Measurements from ENCODE around the gene HOXB9. TPM values are rescaled to one million over a fixed set of nuclear protein-coding genes. Genes with fewer than 3 reads are reported as not detected.

The HOXB9 gene
- total and polyA plus RNA-seq, 2 experiments from 2014 or later: not detected

GRCh38 chr17:48625495-48626244 is 488 bp downstream of the HOXB9 start:
- Mint-ChIP-seq H3K27me3 (ENCODE audit: insufficient read depth, low read depth, poor library complexity) (peaks cover 97% of the 10 kb centered on the region), H3K4me3 (peak overlapping the region; percentile 59), H3K4me1 (peaks cover 10% of the 10 kb centered on the region), H3K36me3 (ENCODE audit: low read depth) (peaks cover 3% of the 10 kb centered on the region; the same call in 2 of the 3 replicates), H3K27ac (no peak overlapping the region), H3K9me3 (peaks cover 4% of the 10 kb centered on the region; the same call in 2 of the 3 replicates)
- H3K27ac ChIP-seq (ENCODE audit: low read depth): no peak overlapping the region
- no peak overlapping the region; the same call in 1 of the 2 replicates for H2AFZ ChIP-seq
- DNase-seq (ENCODE audit: low spot score) (peak; percentile 66), ATAC-seq (peak; percentile 71)
- peak overlapping the region; percentile 80 for H3K4me2 ChIP-seq
- peak; percentile 96 for TF ChIP-seq EZH2 (IDR thresholded peaks at IDR 0.05; ENCODE audit: low read depth, unreplicated experiment)
- TF ChIP-seq, protein P1, sequence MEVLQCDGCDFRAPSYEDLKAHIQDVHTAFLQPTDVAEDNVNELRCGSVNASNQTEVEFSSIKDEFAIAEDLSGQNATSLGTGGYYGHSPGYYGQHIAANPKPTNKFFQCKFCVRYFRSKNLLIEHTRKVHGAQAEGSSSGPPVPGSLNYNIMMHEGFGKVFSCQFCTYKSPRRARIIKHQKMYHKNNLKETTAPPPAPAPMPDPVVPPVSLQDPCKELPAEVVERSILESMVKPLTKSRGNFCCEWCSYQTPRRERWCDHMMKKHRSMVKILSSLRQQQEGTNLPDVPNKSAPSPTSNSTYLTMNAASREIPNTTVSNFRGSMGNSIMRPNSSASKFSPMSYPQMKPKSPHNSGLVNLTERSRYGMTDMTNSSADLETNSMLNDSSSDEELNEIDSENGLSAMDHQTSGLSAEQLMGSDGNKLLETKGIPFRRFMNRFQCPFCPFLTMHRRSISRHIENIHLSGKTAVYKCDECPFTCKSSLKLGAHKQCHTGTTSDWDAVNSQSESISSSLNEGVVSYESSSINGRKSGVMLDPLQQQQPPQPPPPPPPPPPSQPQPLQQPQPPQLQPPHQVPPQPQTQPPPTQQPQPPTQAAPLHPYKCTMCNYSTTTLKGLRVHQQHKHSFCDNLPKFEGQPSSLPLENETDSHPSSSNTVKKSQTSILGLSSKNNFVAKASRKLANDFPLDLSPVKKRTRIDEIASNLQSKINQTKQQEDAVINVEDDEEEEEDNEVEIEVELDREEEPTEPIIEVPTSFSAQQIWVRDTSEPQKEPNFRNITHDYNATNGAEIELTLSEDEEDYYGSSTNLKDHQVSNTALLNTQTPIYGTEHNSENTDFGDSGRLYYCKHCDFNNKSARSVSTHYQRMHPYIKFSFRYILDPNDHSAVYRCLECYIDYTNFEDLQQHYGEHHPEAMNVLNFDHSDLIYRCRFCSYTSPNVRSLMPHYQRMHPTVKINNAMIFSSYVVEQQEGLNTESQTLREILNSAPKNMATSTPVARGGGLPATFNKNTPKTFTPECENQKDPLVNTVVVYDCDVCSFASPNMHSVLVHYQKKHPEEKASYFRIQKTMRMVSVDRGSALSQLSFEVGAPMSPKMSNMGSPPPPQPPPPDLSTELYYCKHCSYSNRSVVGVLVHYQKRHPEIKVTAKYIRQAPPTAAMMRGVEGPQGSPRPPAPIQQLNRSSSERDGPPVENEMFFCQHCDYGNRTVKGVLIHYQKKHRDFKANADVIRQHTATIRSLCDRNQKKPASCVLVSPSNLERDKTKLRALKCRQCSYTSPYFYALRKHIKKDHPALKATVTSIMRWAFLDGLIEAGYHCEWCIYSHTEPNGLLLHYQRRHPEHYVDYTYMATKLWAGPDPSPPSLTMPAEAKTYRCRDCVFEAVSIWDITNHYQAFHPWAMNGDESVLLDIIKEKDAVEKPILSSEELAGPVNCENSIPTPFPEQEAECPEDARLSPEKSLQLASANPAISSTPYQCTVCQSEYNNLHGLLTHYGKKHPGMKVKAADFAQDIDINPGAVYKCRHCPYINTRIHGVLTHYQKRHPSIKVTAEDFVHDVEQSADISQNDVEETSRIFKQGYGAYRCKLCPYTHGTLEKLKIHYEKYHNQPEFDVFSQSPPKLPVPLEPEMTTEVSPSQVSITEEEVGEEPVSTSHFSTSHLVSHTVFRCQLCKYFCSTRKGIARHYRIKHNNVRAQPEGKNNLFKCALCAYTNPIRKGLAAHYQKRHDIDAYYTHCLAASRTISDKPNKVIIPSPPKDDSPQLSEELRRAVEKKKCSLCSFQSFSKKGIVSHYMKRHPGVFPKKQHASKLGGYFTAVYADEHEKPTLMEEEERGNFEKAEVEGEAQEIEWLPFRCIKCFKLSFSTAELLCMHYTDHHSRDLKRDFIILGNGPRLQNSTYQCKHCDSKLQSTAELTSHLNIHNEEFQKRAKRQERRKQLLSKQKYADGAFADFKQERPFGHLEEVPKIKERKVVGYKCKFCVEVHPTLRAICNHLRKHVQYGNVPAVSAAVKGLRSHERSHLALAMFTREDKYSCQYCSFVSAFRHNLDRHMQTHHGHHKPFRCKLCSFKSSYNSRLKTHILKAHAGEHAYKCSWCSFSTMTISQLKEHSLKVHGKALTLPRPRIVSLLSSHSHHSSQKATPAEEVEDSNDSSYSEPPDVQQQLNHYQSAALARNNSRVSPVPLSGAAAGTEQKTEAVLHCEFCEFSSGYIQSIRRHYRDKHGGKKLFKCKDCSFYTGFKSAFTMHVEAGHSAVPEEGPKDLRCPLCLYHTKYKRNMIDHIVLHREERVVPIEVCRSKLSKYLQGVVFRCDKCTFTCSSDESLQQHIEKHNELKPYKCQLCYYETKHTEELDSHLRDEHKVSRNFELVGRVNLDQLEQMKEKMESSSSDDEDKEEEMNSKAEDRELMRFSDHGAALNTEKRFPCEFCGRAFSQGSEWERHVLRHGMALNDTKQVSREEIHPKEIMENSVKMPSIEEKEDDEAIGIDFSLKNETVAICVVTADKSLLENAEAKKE (CRISPR knock-in tag; IDR thresholded peaks at IDR 0.05): no peak
- no peak for TF ChIP-seq ZNF114 (CRISPR knock-in tag; IDR thresholded peaks at IDR 0.05)
- TF ChIP-seq CREB1 (CRISPR knock-in tag; IDR thresholded peaks at IDR 0.05; ENCODE audit: low read depth): no peak
- no peak for TF ChIP-seq CTCF (conservative IDR thresholded peaks at IDR 0.05; ENCODE audit: low read depth in 2 of 2)
- TF ChIP-seq EZH2phosphoT487 (IDR thresholded peaks at IDR 0.05; ENCODE audit: unreplicated experiment): peak; percentile 37
- TF ChIP-seq REST (IDR thresholded peaks at IDR 0.05; ENCODE audit: unreplicated experiment): no peak
- TF ChIP-seq POLR2AphosphoS5 (IDR thresholded peaks at IDR 0.05; ENCODE audit: low read depth): no peak
- TF ChIP-seq STAT1 (IDR thresholded peaks at IDR 0.05; ENCODE audit: unreplicated experiment): no peak
- no peak for TF ChIP-seq ZNF331 (CRISPR knock-in tag; IDR thresholded peaks at IDR 0.05; ENCODE audit: low read depth)
- no peak for TF ChIP-seq JUNB (IDR thresholded peaks at IDR 0.05; ENCODE audit: unreplicated experiment)
- no peak for TF ChIP-seq ETS1 (IDR thresholded peaks at IDR 0.05)
- no peak for TF ChIP-seq NANOG (IDR thresholded peaks at IDR 0.05; ENCODE audit: borderline replicate concordance)
- H3K36me3 ChIP-seq (ENCODE audit: insufficient read depth): no peaks in the 10 kb centered on the region
- H3K79me2 ChIP-seq (replicated peaks; ENCODE audit: insufficient read depth): no peaks in the 10 kb centered on the region
- H3K27me3 ChIP-seq (ENCODE audit: insufficient read depth): peaks cover 100% of the 10 kb centered on the region
- H3K9me2 ChIP-seq (ENCODE audit: insufficient read depth): no peaks in the 10 kb centered on the region
- H3F3A ChIP-seq (replicated peaks; ENCODE audit: low read depth): peaks cover 41% of the 10 kb centered on the region
- peaks cover 62% of the 10 kb centered on the region for H4K20me1 ChIP-seq (replicated peaks; ENCODE audit: insufficient read depth)
- peaks cover 12% of the 10 kb centered on the region for H3K4me1 ChIP-seq (ENCODE audit: insufficient read depth)
- H3K4me3 ChIP-seq: peak overlapping the region; percentile 51
